Central memory CD4-positive, alpha-beta T cell (primary cell): ENCODE measurements around the gene LRFN2.

Experiments
- DNase-seq: peaks from one replicate; pipeline ENCODE4 v3.0.0; 2022

Gene LRFN2

GRCh38 chr6:40541556-40542174 is 45.5 kb downstream of the LRFN2 start:
- no peak for DNase-seq

GRCh38 chr6:40540790-40541189 is 46.4 kb downstream of the LRFN2 start:
- no peak for DNase-seq

- no peak for DNase-seq
Observed at GRCh38 chr6:40539853-40540252, 47.3 kb downstream of the LRFN2 start.

- DNase-seq, result no peak
Observed at GRCh38 chr6:40538556-40538955, 48.6 kb downstream of the LRFN2 start.

- no peak for DNase-seq
Observed at GRCh38 chr6:40537446-40537845, 49.7 kb downstream of the LRFN2 start.

- DNase-seq, result no peak
Observed at GRCh38 chr6:40536442-40536841, 50.7 kb downstream of the LRFN2 start.

- no peak for DNase-seq
Observed at GRCh38 chr6:40535819-40536380, 51.3 kb downstream of the LRFN2 start.

GRCh38 chr6:40535110-40535818 is 51.9 kb downstream of the LRFN2 start:
- no peak for DNase-seq

GRCh38 chr6:40532349-40533000 is 54.7 kb downstream of the LRFN2 start:
- DNase-seq, result no peak

- no peak for DNase-seq
Observed at GRCh38 chr6:40529919-40530318, 57.2 kb downstream of the LRFN2 start.

GRCh38 chr6:40529040-40529439 is 58.1 kb downstream of the LRFN2 start:
- DNase-seq, result no peak

- DNase-seq, result no peak
Observed at GRCh38 chr6:40528051-40528450, 59.1 kb downstream of the LRFN2 start.

- no peak for DNase-seq
Observed at GRCh38 chr6:40526036-40526435, 61.1 kb downstream of the LRFN2 start.

GRCh38 chr6:40524797-40525585 is 62.2 kb downstream of the LRFN2 start:
- no peak for DNase-seq

- DNase-seq, result no peak
Observed at GRCh38 chr6:40523505-40524172, 63.5 kb downstream of the LRFN2 start.

GRCh38 chr6:40521496-40521895 is 65.7 kb downstream of the LRFN2 start:
- no peak for DNase-seq

GRCh38 chr6:40520678-40521077 is 66.5 kb downstream of the LRFN2 start:
- DNase-seq, result no peak

- no peak for DNase-seq
Observed at GRCh38 chr6:40520084-40520483, 67.1 kb downstream of the LRFN2 start.

- DNase-seq, result no peak
Observed at GRCh38 chr6:40517654-40518053, 69.5 kb downstream of the LRFN2 start.

- no peak for DNase-seq
Observed at GRCh38 chr6:40516429-40516828, 70.7 kb downstream of the LRFN2 start.

- no peak for DNase-seq
Observed at GRCh38 chr6:40512340-40512739, 74.8 kb downstream of the LRFN2 start.

GRCh38 chr6:40511884-40512283 is 75.3 kb downstream of the LRFN2 start:
- no peak for DNase-seq
